HG03039 (cell line): ENCODE results near the gene ATG9B.

Source experiments
- ATAC-seq: cut with Tn5 transposase; IDR thresholded peaks from one replicate; pipeline ENCODE4 v1.9.1; 2021; ENCODE audit warnings: mild to moderate bottlenecking, moderate library complexity; ENCODE audit not compliant: unreplicated experiment

Gene ATG9B

GRCh38 chr7:151006590-151007300 is 17.5 kb downstream of the ATG9B start:
- no peak for ATAC-seq

- ATAC-seq, result no peak
Measured at GRCh38 chr7:151005566-151005965, 18.7 kb downstream of the ATG9B start.

GRCh38 chr7:151003572-151003971 is 20.7 kb downstream of the ATG9B start:
- ATAC-seq, result no peak

GRCh38 chr7:151001546-151001945 is 22.7 kb downstream of the ATG9B start:
- no peak for ATAC-seq

GRCh38 chr7:151000897-151001495 is 23.3 kb downstream of the ATG9B start:
- no peak for ATAC-seq

- no peak for ATAC-seq
Measured at GRCh38 chr7:150999497-151000230, 24.6 kb downstream of the ATG9B start.

GRCh38 chr7:150999001-150999400 is 25.3 kb downstream of the ATG9B start:
- no peak for ATAC-seq

- no peak for ATAC-seq
Measured at GRCh38 chr7:150998341-150998740, 26.0 kb downstream of the ATG9B start.

GRCh38 chr7:150997817-150998216 is 26.5 kb downstream of the ATG9B start:
- ATAC-seq, result no peak

- ATAC-seq, result no peak
Measured at GRCh38 chr7:150997075-150997511, 27.2 kb downstream of the ATG9B start.

GRCh38 chr7:150996376-150997074 is 27.8 kb downstream of the ATG9B start:
- ATAC-seq, result no peak

- ATAC-seq, result no peak
Measured at GRCh38 chr7:150994838-150995510, 29.3 kb downstream of the ATG9B start.

- no peak for ATAC-seq
Measured at GRCh38 chr7:150994141-150994837, 30.0 kb downstream of the ATG9B start.

GRCh38 chr7:150993511-150993910 is 30.8 kb downstream of the ATG9B start:
- no peak for ATAC-seq

GRCh38 chr7:150992833-150993302 is 31.4 kb downstream of the ATG9B start:
- ATAC-seq, result no peak

- no peak for ATAC-seq
Measured at GRCh38 chr7:150992051-150992640, 32.1 kb downstream of the ATG9B start.

- ATAC-seq, result no peak
Measured at GRCh38 chr7:150990416-150991186, 33.7 kb downstream of the ATG9B start, which contains the start of gene NOS3. TSS of gene NOS3 (plus strand) at chr7:150991017. CDS start at chr7:150993804, 2,787 bp downstream.

GRCh38 chr7:150989456-150989855 is 34.8 kb downstream of the ATG9B start:
- no peak for ATAC-seq
